GM12878 (cell line): ENCODE data around the gene TUB. TPM values are rescaled to one million over a fixed set of nuclear protein-coding genes. Genes with fewer than 3 reads are reported as not detected.

Experiments used
- ATAC-seq: fragments of 200-7000 bp; cut with Tn5 transposase; 3 replicates; pipeline ENCODE4 v1.9.1; 2020; ENCODE audit warnings: mild to moderate bottlenecking, moderate library complexity
- BruUV-seq: library from RNA; stranded (reverse); fragments of 400-500 nt; replicated peaks from 2 replicates; lab custom pipeline; 2021; lab: Mats Ljungman, UMichigan
- CTCF ChIA-PET: fragments of 300-600 bp; sonication (Branson Sonifier 250); formaldehyde crosslinking; extraction: SDS; loops from one replicate; lab custom pipeline; 2021; ENCODE audit warnings: inconsistent platforms; lab: Yijun Ruan, JAX
- POLR2A ChIA-PET: fragments of 350-600 bp; formaldehyde crosslinking; extraction: SDS; loops from one replicate; lab custom pipeline; 2021; ENCODE audit warnings: inconsistent platforms; lab: Charles Lee
- RAD21 ChIA-PET: fragments of 300-600 bp; sonication (Branson Sonifier 250); formaldehyde crosslinking; loops from one replicate; lab custom pipeline; 2023; ENCODE audit warnings: antibody characterized with exemption; ENCODE audit not compliant: unreplicated experiment; lab: Charles Lee
- SMC1A ChIA-PET: fragments of 300-600 bp; sonication (Branson Sonifier 250); formaldehyde crosslinking; loops from one replicate; lab custom pipeline; 2023; ENCODE audit not compliant: unreplicated experiment, uncharacterized antibody; lab: Charles Lee
- DNase-seq: peaks from one replicate; pipeline ENCODE4 v3.0.0-alpha.2; 2011; ENCODE audit warnings: low read depth, low spot score
- FAIRE-seq: peaks from 3 replicates; lab custom pipeline; 2011; peaks lifted over from hg19 to GRCh38; lab: Jason Lieb, UNC
- H2AFZ ChIP-seq: 2 replicates; pipeline ENCODE4 v1.6.0; 2011; ENCODE audit warnings: low read depth, low read length, control low read depth; ENCODE audit not compliant: control insufficient read depth
- H3K27ac ChIP-seq: 2 replicates; pipeline ENCODE4 v1.5.1; 2011; ENCODE audit warnings: control low read depth; ENCODE audit not compliant: control insufficient read depth, insufficient read depth
- H3K27me3 ChIP-seq, 2 experiments: replicated peaks in 1 of 2; 2 replicates each; pipeline versions ENCODE4 v1.6.0 to v1.6.1; 2011; ENCODE audit warnings: low read length in 1 of 2; ENCODE audit not compliant: control insufficient read depth in 2 of 2, insufficient read depth in 2 of 2
- H3K36me3 ChIP-seq, 2 experiments: 2 replicates each; pipeline ENCODE4 v1.5.1; 2011; ENCODE audit warnings: low read length in 1 of 2; ENCODE audit not compliant: control insufficient read depth in 2 of 2, insufficient read depth in 2 of 2
- H3K4me1 ChIP-seq: 2 replicates; pipeline ENCODE4 v1.6.1; 2011; ENCODE audit warnings: mild to moderate bottlenecking, low read length, moderate library complexity, mixed read lengths; ENCODE audit not compliant: control insufficient read depth, insufficient read depth
- H3K4me2 ChIP-seq: 2 replicates; pipeline ENCODE4 v1.6.0; 2011; ENCODE audit warnings: control low read depth; ENCODE audit not compliant: control insufficient read depth, insufficient read depth
- H3K4me3 ChIP-seq: fragments of 200-600 bp; sonication (generic); 2 replicates; pipeline ENCODE4 v1.5.1; 2016
- H3K79me2 ChIP-seq: 2 replicates; pipeline ENCODE4 v1.6.0; 2011; ENCODE audit warnings: low read length; ENCODE audit not compliant: control insufficient read depth, insufficient read depth
- H3K9ac ChIP-seq: 2 replicates; pipeline ENCODE4 v1.8.0; 2011; ENCODE audit warnings: low read length, control low read depth, mixed read lengths; ENCODE audit not compliant: control insufficient read depth, insufficient read depth
- H3K9me3 ChIP-seq: replicated peaks from 3 replicates; pipeline ENCODE4 v1.5.1; 2011; ENCODE audit warnings: mild to moderate bottlenecking, low read length; ENCODE audit not compliant: control insufficient read depth, insufficient read depth
- H4K20me1 ChIP-seq: 2 replicates; pipeline ENCODE4 v1.6.0; 2011; ENCODE audit not compliant: control insufficient read depth, insufficient read depth
- CHD1 ChIP-seq: IDR thresholded peaks from 2 replicates; pipeline ENCODE4 v1.6.1; 2012; ENCODE audit warnings: low read depth, low read length, improper control_type of control experiment
- CHD2 ChIP-seq: IDR thresholded peaks from 2 replicates; pipeline ENCODE4 v1.6.1; 2011; ENCODE audit warnings: low read depth, low read length, improper control_type of control experiment, borderline replicate concordance
- ETV6 ChIP-seq, 2 experiments: fragments of 450-650 bp in 1 of 2; IDR thresholded peaks in 1 of 2; conservative IDR thresholded peaks in 1 of 2; 2 replicates each; pipeline ENCODE4 v1.6.1; 2014; ENCODE audit warnings: antibody characterized with exemption in 1 of 2, borderline replicate concordance in 1 of 2, low read depth in 1 of 2, mild to moderate bottlenecking in 1 of 2, moderate library complexity in 1 of 2
- IKZF1 ChIP-seq: fragments of 450-650 bp; conservative IDR thresholded peaks from 2 replicates; pipeline ENCODE4 v1.6.1; 2017; ENCODE audit warnings: antibody characterized with exemption, mild to moderate bottlenecking
- MEF2A ChIP-seq: IDR thresholded peaks from 2 replicates; pipeline ENCODE4 v1.6.1; 2011; ENCODE audit warnings: low read depth, mild to moderate bottlenecking, low read length, moderate library complexity; ENCODE audit not compliant: insufficient read depth
- NFIC ChIP-seq: IDR thresholded peaks from 2 replicates; pipeline ENCODE4 v1.6.1; 2012; ENCODE audit warnings: low read depth, mild to moderate bottlenecking, inconsistent platforms, low read length, moderate library complexity
- POLR2AphosphoS5 ChIP-seq: IDR thresholded peaks from 2 replicates; pipeline ENCODE4 v1.6.1; 2011; ENCODE audit warnings: mild to moderate bottlenecking, low read length, inconsistent platforms
- SMARCA5 ChIP-seq: fragments of 450-650 bp; IDR thresholded peaks from 2 replicates; pipeline ENCODE4 v1.6.1; 2017; ENCODE audit warnings: mild to moderate bottlenecking
- WRNIP1 ChIP-seq: IDR thresholded peaks from 2 replicates; pipeline ENCODE4 v1.6.1; 2011; ENCODE audit warnings: low read depth, low read length, improper control_type of control experiment, borderline replicate concordance
- WGBS: methylation state at CpG from one replicate; pipeline ENCODE4 v1.1.6; 2016; ENCODE audit warnings: low lambda C conversion rate; ENCODE audit not compliant: insufficient replicate concordance, insufficient coverage; ENCODE audit errors: missing lambda C conversion rate; 5-methylcytosine and 5-hydroxymethylcytosine counted together
- in situ Hi-C: fragments of 300-500 bp; cut with MboI; formaldehyde crosslinking; loops from 9 replicates; pipeline ENCODE4 v1.14.3; 2018; ENCODE audit warnings: mixed read lengths
- intact Hi-C: fragments of 100-400 bp; cut with micrococcal nuclease; formaldehyde crosslinking; loops from one replicate; pipeline ENCODE4 v1.14.2; 2022; ENCODE audit not compliant: unreplicated experiment
- polyA plus RNA-seq, 11 experiments: library from polyadenylated mRNA; depleted of rRNA in 4 of 11; unstranded in 6 of 11; stranded (reverse) in 5 of 11; fragments of >200 nt; fragmentation: Nextera tagmentation in 4 of 11; fragmentation: Illumina TruSeq in 1 of 11; extraction: Ambion mirVana in 4 of 11; extraction: Trizol in 1 of 11; gene quantifications; 1 replicate in 1 of 11; 2 replicates in 10 of 11; pipeline versions ENCODE4 v1.2.1 to v1.2.3, GENCODE V29; 2011 to 2016; ENCODE audit warnings: inconsistent platforms in 2 of 11, missing spikeins in 2 of 11, low read depth in 1 of 11
- total RNA-seq, 4 experiments: library from RNA; depleted of rRNA in 3 of 4; stranded (reverse); fragments of >200 nt in 3 of 4; fragmentation: Illumina TruSeq in 1 of 4; extraction: Trizol in 1 of 4; gene quantifications; 2 replicates each; pipeline versions ENCODE4 v1.2.1 to v1.2.3, GENCODE V29; 2013 to 2021
- TF ChIP-seq, protein P1 (sequence below): IDR thresholded peaks from 2 replicates; pipeline ENCODE4 v1.6.1; 2012; ENCODE audit warnings: low read length, inconsistent platforms
- TF ChIP-seq, protein P2 (sequence below): IDR thresholded peaks from 2 replicates; pipeline ENCODE4 v1.6.1; 2011; ENCODE audit warnings: low read depth, mild to moderate bottlenecking, low read length, moderate library complexity, borderline replicate concordance; ENCODE audit errors: extremely low read depth
- TF ChIP-seq, protein P3 (sequence below): fragments of 450-650 bp; IDR thresholded peaks from 2 replicates; pipeline ENCODE4 v1.6.1; 2017; ENCODE audit warnings: antibody characterized with exemption, mild to moderate bottlenecking, moderate library complexity

TUB gene
- total and polyA plus RNA-seq, 10 of the 15 experiments (the other 5 are each of a cell fraction or from before 2014, with no cell fraction given), result 0.01 to 0.06 (median 0.03) TPM; not detected in 6

DNA sequence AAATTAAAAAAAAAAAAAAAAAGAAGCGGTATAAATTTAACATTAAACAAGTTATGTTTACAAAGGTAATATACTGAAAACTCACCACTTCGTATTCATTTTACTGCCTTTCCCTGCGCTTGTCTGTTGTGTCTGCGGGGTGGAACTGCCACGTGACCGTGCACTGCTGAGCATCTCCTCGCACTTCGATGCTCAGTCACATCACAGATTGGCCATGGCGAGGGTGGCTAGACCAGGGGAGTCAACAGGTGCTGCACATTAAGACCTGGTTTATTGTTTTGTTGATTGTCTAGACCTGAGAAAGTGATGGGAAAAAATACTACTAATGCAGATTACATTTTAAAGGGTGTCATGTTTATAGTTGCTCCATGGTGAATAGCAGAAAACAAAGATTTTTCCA is 22.8 kb upstream of the TUB start (continued):
- no peak for TF ChIP-seq MEF2A
- TF ChIP-seq, protein P1, sequence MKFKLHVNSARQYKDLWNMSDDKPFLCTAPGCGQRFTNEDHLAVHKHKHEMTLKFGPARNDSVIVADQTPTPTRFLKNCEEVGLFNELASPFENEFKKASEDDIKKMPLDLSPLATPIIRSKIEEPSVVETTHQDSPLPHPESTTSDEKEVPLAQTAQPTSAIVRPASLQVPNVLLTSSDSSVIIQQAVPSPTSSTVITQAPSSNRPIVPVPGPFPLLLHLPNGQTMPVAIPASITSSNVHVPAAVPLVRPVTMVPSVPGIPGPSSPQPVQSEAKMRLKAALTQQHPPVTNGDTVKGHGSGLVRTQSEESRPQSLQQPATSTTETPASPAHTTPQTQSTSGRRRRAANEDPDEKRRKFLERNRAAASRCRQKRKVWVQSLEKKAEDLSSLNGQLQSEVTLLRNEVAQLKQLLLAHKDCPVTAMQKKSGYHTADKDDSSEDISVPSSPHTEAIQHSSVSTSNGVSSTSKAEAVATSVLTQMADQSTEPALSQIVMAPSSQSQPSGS, result no peak
- TF ChIP-seq POLR2AphosphoS5, result no peak
- no peak for TF ChIP-seq SMARCA5
- no peak for TF ChIP-seq NFIC
- no peak for TF ChIP-seq CHD1
- no peak for TF ChIP-seq ETV6 (conservative IDR thresholded peaks at IDR 0.05 in 1 of 2, IDR thresholded peaks at IDR 0.05 in 1 of 2; ENCODE audit: borderline replicate concordance in 1 of 2, low read depth in 1 of 2)
- TF ChIP-seq, protein P2, sequence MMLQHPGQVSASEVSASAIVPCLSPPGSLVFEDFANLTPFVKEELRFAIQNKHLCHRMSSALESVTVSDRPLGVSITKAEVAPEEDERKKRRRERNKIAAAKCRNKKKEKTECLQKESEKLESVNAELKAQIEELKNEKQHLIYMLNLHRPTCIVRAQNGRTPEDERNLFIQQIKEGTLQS, result no peak
- TF ChIP-seq CHD2, result no peak
- no peak for TF ChIP-seq IKZF1
- TF ChIP-seq WRNIP1, result no peak

DNA sequence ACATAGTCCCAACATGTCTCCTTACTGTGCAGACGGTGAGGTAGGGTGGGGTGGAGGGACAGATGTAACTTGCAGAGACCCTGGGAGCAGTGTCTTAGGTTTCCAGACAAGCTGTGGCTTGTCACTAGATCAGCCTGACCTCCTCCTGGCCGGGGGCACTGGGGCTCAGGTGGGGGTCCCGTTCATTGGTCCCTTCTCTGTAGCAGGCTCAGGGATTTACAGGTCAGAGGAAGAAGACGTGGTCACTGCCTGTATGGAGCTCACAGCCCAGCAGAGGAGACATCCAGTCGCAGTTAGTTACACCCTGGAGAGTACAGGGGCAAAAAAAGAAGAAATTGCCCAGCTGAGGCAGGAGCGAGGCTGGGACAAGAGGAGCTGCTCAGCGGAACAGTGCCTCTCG is 22.0 kb upstream of the TUB start:
- no peaks in the 10 kb centered on the region for H3K27me3 ChIP-seq
- no TSS peak for BruUV-seq
- DNase-seq, result no peak
- ChIA-PET CTCF (interaction anchor here (1.4 kb wide), 1 partner anchor 26 kb away, joined by 5 read pairs; no protein-coding TSS in a partner anchor), RAD21 (no interaction called here), SMC1A (interaction anchor here (1.6 kb wide), 1 partner anchor 11 kb away, joined by 3 read pairs; no protein-coding TSS in a partner anchor), POLR2A (interaction anchor here (0.6 kb wide), 1 partner anchor 10 kb away, joined by 8 read pairs; no protein-coding TSS in a partner anchor)
- H3K9ac ChIP-seq, result no peak overlapping the region
- in situ Hi-C loops, result no loop called here
- no peaks in the 10 kb centered on the region for H3K4me1 ChIP-seq
- no peaks in the 10 kb centered on the region for H3K9me3 ChIP-seq
- H3K27ac ChIP-seq, result no peak overlapping the region
- H3K4me2 ChIP-seq, result no peak overlapping the region
- WGBS, result 48% methylated on average over 8 of the region's 8 CpGs
- H2AFZ ChIP-seq, result no peak overlapping the region
- TF ChIP-seq, protein P3, sequence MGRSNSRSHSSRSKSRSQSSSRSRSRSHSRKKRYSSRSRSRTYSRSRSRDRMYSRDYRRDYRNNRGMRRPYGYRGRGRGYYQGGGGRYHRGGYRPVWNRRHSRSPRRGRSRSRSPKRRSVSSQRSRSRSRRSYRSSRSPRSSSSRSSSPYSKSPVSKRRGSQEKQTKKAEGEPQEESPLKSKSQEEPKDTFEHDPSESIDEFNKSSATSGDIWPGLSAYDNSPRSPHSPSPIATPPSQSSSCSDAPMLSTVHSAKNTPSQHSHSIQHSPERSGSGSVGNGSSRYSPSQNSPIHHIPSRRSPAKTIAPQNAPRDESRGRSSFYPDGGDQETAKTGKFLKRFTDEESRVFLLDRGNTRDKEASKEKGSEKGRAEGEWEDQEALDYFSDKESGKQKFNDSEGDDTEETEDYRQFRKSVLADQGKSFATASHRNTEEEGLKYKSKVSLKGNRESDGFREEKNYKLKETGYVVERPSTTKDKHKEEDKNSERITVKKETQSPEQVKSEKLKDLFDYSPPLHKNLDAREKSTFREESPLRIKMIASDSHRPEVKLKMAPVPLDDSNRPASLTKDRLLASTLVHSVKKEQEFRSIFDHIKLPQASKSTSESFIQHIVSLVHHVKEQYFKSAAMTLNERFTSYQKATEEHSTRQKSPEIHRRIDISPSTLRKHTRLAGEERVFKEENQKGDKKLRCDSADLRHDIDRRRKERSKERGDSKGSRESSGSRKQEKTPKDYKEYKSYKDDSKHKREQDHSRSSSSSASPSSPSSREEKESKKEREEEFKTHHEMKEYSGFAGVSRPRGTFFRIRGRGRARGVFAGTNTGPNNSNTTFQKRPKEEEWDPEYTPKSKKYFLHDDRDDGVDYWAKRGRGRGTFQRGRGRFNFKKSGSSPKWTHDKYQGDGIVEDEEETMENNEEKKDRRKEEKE, result no peak
- H3K79me2 ChIP-seq, result no peaks in the 10 kb centered on the region
- H4K20me1 ChIP-seq, result no peaks in the 10 kb centered on the region
- FAIRE-seq, result no peak
- no peak overlapping the region for H3K4me3 ChIP-seq
- intact Hi-C loops, result no loop called here
- no peaks in the 10 kb centered on the region for H3K36me3 ChIP-seq
- ATAC-seq, result no peak
